Transverse colon (tissue), 4 donors: ENCODE results near the gene ZNF782. TPM values are rescaled to one million over a fixed set of nuclear protein-coding genes. Genes with fewer than 3 reads are reported as not detected.
A peak's percentile ranks its signal among the peaks of the same experiment; 100 is the strongest.

ENCODE experiments used
- DNase-seq: peaks from one replicate; pipeline ENCODE4 v3.0.0-alpha.2; 2019
- H3K27ac ChIP-seq, 4 donors: fragments of 200-600 bp; sonication (generic); 2 replicates each; pipeline ENCODE4 v1.5.1; 2016 to 2018; ENCODE audit warnings: inconsistent platforms in 4 of 4
- H3K27me3 ChIP-seq: fragments of 200-600 bp; sonication (generic); 2 replicates; pipeline ENCODE4 v1.5.1; 2017; ENCODE audit warnings: inconsistent platforms
- H3K36me3 ChIP-seq, 4 donors: fragments of 200-600 bp; sonication (generic); 2 replicates each; pipeline ENCODE4 v1.5.1; 2017 to 2019; ENCODE audit warnings: inconsistent platforms in 4 of 4
- H3K4me1 ChIP-seq, 4 donors: fragments of 200-600 bp; sonication (generic); 2 replicates each; pipeline ENCODE4 v1.5.1; 2017 to 2020; ENCODE audit warnings: inconsistent platforms in 4 of 4
- H3K4me3 ChIP-seq, 4 donors: fragments of 200-600 bp; sonication (generic); 1 replicate in 1 of 4; 2 replicates in 3 of 4; pipeline versions ENCODE4 v1.5.1 to v1.6.1; 2017 to 2019; ENCODE audit warnings: inconsistent platforms in 4 of 4
- H3K9me3 ChIP-seq, 2 donors: fragments of 200-600 bp; sonication (generic); 2 replicates each; pipeline ENCODE4 v1.5.1; 2017 to 2019; ENCODE audit warnings: inconsistent platforms in 2 of 2
- CTCF ChIP-seq, 5 experiments: fragments of 200-600 bp in 3 of 5; fragments of 450-650 bp in 2 of 5; sonication (generic) in 3 of 5; IDR thresholded peaks; 1 replicate in 2 of 5; 2 replicates in 3 of 5; pipeline ENCODE4 v1.5.1; 2016 to 2017; ENCODE audit warnings: antibody characterized with exemption in 5 of 5, inconsistent platforms in 3 of 5, mild to moderate bottlenecking in 2 of 5, moderate library complexity in 1 of 5
- EP300 ChIP-seq: sonication (generic); formaldehyde crosslinking; IDR thresholded peaks from one replicate; pipeline ENCODE4 v1.6.1; 2017; ENCODE audit warnings: antibody characterized with exemption, low read depth
- POLR2A ChIP-seq: fragments of 450-650 bp; IDR thresholded peaks from one replicate; pipeline ENCODE4 v1.6.1; 2016; ENCODE audit warnings: antibody characterized with exemption, mild to moderate bottlenecking, moderate library complexity
- POLR2AphosphoS5 ChIP-seq, 3 donors: sonication (generic); formaldehyde crosslinking; IDR thresholded peaks; one replicate each; pipeline ENCODE4 v1.6.1; 2016; ENCODE audit warnings: antibody characterized with exemption in 3 of 3
- WGBS, 2 donors: methylation state at CpG; one replicate each; pipeline ENCODE4 v1.1.5; 2018; ENCODE audit warnings: low coverage in 1 of 2; 5-methylcytosine and 5-hydroxymethylcytosine counted together
- in situ Hi-C, 4 donors: fragments of 200-750 bp; cut with MboI; loops; one replicate each; pipeline versions ENCODE4 v1.15.0 to v1.15.1; 2017; ENCODE audit warnings: low sequenced_read_pairs in 3 of 4, low pct_ligation_motif_present in 1 of 4, low pct_unique_long_range_greater_than_20kb in 1 of 4
- intact Hi-C: fragments of 100-400 bp; cut with DNase I; formaldehyde crosslinking; loops from one replicate; pipeline ENCODE4 v1.15.1; 2023; ENCODE audit warnings: low total_unique reads
- total RNA-seq, 4 donors: library from RNA; depleted of rRNA; stranded (reverse); fragments of >200 nt; gene quantifications; one replicate each; pipeline ENCODE4 v1.1.0, GENCODE V29; 2016

The ZNF782 gene
- total RNA-seq, 4 donors from 2014 or later: 8.2 to 22.4 (median 18.4) TPM

GRCh38 chr9:96874947-96875460 is 20.7 kb upstream of the ZNF782 start:
- TF ChIP-seq POLR2A (peak; percentile 82), CTCF (IDR thresholded peaks at IDR 0.05) (no peak), EP300 (peak; percentile 46), POLR2AphosphoS5 (IDR thresholded peaks at IDR 0.05) (peak in 2 of 3 donors; percentile 89 to 95)
- Histone ChIP-seq H3K4me1 (peaks cover 0 to 25% (median 5%) of the 10 kb centered on the region in 4 donors), H3K36me3 (no peaks in the 10 kb centered on the region), H3K27ac (peak overlapping the region; percentile 80 to 89 (median 86)), H3K4me3 (peak overlapping the region; percentile 22 to 58 (median 44)), H3K27me3 (peaks cover 34% of the 10 kb centered on the region), H3K9me3 (no peaks in the 10 kb centered on the region)
- in situ Hi-C loops: loop anchor here in 3 of 4 donors (25.0 kb wide), 3 partner anchors 237 to 737 kb away; no protein-coding TSS in a partner anchor
- WGBS, 2 donors: 10 to 29% methylated on average over 2 to 13 of the region's 13 CpGs
- intact Hi-C loops: no loop called here
- DNase-seq: peak; percentile 85

- DNase-seq: no peak
- H3K36me3 ChIP-seq: no peaks in the 10 kb centered on the region
- peaks cover 0 to 28% (median 5%) of the 10 kb centered on the region in 4 donors for H3K4me1 ChIP-seq
- no peak for TF ChIP-seq CTCF (IDR thresholded peaks at IDR 0.05)
- TF ChIP-seq EP300: no peak
- TF ChIP-seq POLR2AphosphoS5 (IDR thresholded peaks at IDR 0.05): no peak
- TF ChIP-seq POLR2A: no peak
- H3K27ac ChIP-seq: peak overlapping the region; percentile 80 to 89 (median 86)
- WGBS, 2 donors: 77 to 86% methylated on average over 5 to 7 of the region's 7 CpGs
- peaks cover 34% of the 10 kb centered on the region for H3K27me3 ChIP-seq
- H3K9me3 ChIP-seq: no peaks in the 10 kb centered on the region
- intact Hi-C loops: no loop called here
- H3K4me3 ChIP-seq: no peak overlapping the region
- in situ Hi-C loops: loop anchor here in 3 of 4 donors (25.0 kb wide), 3 partner anchors 238 to 738 kb away; no protein-coding TSS in a partner anchor
Measured at GRCh38 chr9:96874201-96874785, 20.0 kb upstream of the ZNF782 start.

- H3K36me3 ChIP-seq: no peaks in the 10 kb centered on the region
- in situ Hi-C loops: loop anchor here in 3 of 4 donors (25.0 kb wide), 3 partner anchors 241 to 741 kb away; no protein-coding TSS in a partner anchor
- no peak for DNase-seq
- H3K27me3 ChIP-seq: peaks cover 12% of the 10 kb centered on the region
- H3K27ac ChIP-seq: no peak overlapping the region
- intact Hi-C loops: no loop called here
- no peaks in the 10 kb centered on the region for H3K9me3 ChIP-seq
- TF ChIP-seq POLR2AphosphoS5 (IDR thresholded peaks at IDR 0.05) (no peak), EP300 (no peak), CTCF (IDR thresholded peaks at IDR 0.05) (no peak), POLR2A (no peak)
- peaks cover 0 to 46% (median 16%) of the 10 kb centered on the region in 4 donors for H3K4me1 ChIP-seq
- H3K4me3 ChIP-seq: no peak overlapping the region
- WGBS, 2 donors: 94 to 100% methylated on average over 1 of the region's 1 CpG
Measured at GRCh38 chr9:96871176-96871575, 16.9 kb upstream of the ZNF782 start.

GRCh38 chr9:96868709-96869108 is 14.4 kb upstream of the ZNF782 start:
- H3K9me3 ChIP-seq: no peaks in the 10 kb centered on the region
- 56 to 60% methylated on average over 5 of the region's 5 CpGs for WGBS, 2 donors
- no peaks in the 10 kb centered on the region for H3K36me3 ChIP-seq
- H3K4me3 ChIP-seq: no peak overlapping the region
- intact Hi-C loops (no loop called here), in situ Hi-C loops (loop anchor here in 3 of 4 donors (25.0 kb wide), 3 partner anchors 244 to 744 kb away; no protein-coding TSS in a partner anchor)
- peak; percentile 32 for DNase-seq
- H3K27me3 ChIP-seq: no peaks in the 10 kb centered on the region
- H3K4me1 ChIP-seq: peaks cover 0 to 28% (median 12%) of the 10 kb centered on the region in 4 donors
- peak overlapping the region in 1 of 4 donors; percentile 16 for H3K27ac ChIP-seq
- TF ChIP-seq POLR2AphosphoS5 (IDR thresholded peaks at IDR 0.05) (peak in 2 of 3 donors; percentile 46 to 56), EP300 (no peak)
